GM21423 (cell line): ENCODE measurements around the gene XPO6.
A peak's percentile ranks its signal among the peaks of the same experiment; 100 is the strongest.

Source experiments
- ATAC-seq: cut with Tn5 transposase; IDR thresholded peaks from one replicate; pipeline ENCODE4 v1.9.1; 2021; ENCODE audit warnings: mild to moderate bottlenecking, moderate library complexity; ENCODE audit not compliant: unreplicated experiment

The XPO6 gene

DNA sequence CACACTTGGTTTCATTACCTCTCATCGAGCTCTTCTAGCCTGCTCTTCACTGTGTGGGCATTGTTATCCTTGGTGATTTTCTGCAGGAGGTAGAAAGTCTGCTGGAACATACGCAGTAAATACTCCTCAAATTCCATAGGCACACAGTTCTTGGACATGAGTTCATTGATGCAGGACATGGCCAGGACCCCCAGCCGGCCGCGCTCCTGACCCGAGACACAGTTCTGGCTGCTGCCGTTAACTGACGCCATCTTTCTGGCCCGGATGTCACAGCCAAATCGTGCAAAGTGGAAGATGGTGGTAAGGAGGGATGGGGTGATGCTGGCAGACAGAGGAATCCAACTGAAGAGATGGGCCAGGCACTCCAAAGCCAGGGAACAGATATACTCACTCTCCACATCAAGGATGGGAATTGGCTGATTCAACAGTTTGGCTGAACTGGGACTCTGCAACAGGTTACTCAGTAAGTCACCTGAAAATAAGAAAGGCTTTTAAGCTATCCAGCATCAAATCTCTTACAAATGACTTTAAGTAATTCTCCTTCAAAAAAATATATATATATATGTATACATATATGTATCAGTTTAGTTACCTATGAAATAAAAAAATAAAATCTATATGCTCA lies 55.6 kb downstream of the XPO6 start:
- no peak for ATAC-seq

DNA sequence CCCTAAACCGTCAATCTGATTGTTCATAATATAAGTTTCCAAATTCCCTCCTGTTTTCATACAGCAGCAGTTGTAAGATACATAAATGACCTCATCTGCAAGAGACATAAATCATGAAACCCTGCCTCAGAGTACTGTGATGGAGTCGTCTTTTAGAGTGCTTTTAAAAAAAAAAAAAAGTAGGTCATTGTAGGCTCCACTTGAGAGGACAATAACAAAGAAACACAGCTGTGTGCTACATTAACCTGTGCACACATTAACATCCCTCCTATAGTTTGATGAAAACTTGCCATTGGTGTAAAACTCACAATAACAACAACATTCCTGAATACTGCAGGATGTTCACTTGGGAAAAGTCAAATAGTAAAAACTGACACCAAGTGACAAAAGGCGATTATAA lies 56.5 kb downstream of the XPO6 start:
- ATAC-seq, result no peak

GRCh38 chr16:28151180-28151579 lies 60.6 kb downstream of the XPO6 start:
- no peak for ATAC-seq

- ATAC-seq, result no peak
These were observed 62.5 kb downstream of the XPO6 start for GRCh38 chr16:28149011-28149888.

GRCh38 chr16:28146536-28146935 lies 65.2 kb downstream of the XPO6 start:
- no peak for ATAC-seq

DNA sequence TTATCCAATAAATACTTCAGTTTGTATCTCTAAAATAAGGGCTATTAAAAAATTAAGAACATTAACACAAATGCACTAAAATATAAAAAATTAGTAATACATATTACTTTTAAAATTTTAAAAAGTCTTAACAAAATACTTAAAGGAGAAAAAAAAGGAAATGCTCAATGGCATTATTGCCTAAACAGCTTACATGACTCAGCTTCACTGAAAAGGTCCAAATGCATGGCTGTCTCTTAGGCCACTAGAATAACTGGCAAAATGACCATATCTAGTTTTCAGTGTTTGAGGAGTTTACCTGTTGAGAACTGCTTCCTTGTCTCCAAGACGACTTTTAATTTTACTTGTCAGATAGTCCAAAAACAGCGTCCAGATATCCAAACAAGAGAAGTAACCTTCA lies 66.0 kb downstream of the XPO6 start:
- no peak for ATAC-seq

- ATAC-seq, result peak; percentile 67
These were observed 70.8 kb downstream of the XPO6 start for GRCh38 chr16:28140788-28141618.

DNA sequence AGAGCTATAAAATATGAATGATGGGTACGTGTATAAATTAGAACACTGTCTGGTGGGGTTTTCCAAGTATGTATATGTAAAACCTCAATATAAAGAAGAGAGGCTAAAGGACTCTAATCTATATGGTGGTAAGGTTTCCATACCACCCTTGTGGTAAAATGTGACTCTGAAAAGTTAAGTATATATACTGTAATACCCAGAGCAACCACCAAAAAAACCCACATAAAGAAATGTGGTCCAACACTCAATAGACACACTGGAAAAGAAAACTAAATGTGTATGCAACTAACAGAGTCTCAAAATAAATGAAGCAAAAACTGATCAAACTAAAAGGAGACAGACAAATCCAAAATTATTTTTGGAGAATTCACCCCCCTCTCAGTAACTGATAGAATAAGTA lies 72.2 kb downstream of the XPO6 start:
- no peak for ATAC-seq

- ATAC-seq, result no peak
These were observed 74.9 kb downstream of the XPO6 start for GRCh38 chr16:28136751-28137434.

DNA sequence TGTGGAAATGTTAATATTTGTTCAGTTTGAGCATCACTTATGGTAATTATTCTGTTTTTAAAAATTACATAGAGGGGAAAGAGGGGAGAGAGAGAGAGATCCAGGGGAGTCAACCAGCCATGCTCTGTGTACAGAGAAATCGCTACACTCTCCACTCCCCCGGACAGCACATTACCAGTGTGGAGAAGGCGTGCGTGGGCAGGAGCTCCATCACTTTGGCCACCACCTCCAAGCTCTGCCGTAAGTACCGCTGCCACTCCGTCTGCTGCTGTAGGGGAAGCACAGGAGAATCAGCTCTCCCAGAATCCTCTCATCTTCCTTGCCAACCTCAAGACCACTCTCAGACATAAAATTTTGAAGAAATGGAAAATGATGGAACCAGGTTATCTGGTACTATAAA lies 78.1 kb downstream of the XPO6 start:
- no peak for ATAC-seq

- no peak for ATAC-seq
These were observed 79.9 kb downstream of the XPO6 start for GRCh38 chr16:28131743-28132393.

- ATAC-seq, result no peak
These were observed 80.6 kb downstream of the XPO6 start for GRCh38 chr16:28131181-28131580.

- no peak for ATAC-seq
These were observed 81.4 kb downstream of the XPO6 start for GRCh38 chr16:28130099-28131088.

DNA sequence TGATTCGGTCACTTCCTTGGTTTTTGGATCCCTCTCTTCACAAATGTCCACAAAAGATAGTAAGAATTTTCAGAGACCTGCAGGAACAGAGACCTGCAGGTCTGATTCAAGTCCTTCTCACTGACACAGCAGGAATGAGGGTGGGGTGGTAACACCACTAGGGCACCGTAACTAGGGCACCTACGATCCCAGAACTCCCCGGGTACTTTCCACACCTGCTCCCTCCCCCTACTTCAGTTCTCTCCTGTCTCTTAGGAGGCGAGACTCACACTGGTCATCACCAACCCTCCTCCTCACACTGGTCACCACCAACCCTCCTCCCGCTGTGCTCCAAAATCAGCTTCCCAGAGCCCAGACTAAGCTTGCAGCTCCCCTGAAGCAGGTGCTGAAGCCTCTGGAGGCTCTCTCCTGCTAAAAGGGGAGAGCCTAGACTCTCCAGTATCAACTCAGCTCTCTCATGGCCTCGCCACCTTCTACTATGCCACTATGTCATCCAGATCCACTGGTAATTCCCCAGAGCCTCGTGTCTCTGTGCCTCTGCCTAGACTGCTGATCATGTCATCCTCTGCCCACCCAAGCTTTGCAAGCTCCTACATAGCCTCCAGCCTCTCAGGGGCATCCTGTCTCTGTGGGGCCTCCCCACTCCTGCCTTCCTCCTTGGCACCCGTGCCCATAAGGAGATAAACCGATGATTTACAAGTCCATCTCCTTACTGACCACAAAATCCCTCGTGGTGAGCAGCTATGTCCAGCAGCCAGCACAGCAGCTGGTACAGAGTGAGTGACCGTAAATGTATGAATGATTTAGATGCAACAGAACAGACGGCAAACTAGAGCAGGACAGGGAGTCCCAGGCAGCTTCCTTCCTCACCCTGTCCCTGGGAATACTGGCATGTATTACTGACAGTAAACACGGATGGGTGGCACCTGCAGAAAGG lies 84.8 kb downstream of the XPO6 start:
- no peak for ATAC-seq

GRCh38 chr16:28125592-28125991 lies 86.2 kb downstream of the XPO6 start:
- no peak for ATAC-seq

- no peak for ATAC-seq
These were observed 90.2 kb downstream of the XPO6 start for GRCh38 chr16:28121527-28121926.

DNA sequence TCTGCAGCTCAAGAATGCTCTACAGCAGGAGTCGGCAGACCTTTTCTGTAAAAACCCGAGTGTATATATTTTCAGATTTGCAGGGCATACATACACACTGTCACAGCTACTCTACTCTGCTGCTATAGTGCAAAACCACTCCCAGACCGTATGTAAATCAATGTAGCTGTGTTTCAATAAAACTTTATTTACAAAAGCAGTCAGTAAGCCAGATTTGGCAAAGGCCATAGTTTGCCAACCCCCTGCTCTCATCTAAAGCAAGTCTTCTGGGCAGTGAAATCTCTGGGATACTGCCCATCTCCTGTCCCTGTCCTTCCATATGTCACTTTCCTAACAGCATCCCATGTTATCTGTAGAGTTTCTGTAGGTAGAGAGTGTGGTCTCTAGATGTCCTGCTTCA lies 91.0 kb downstream of the XPO6 start:
- no peak for ATAC-seq

GRCh38 chr16:28118637-28119036 lies 93.1 kb downstream of the XPO6 start:
- no peak for ATAC-seq
